OCI-LY3 (cell line): ENCODE measurements around the gene NAA40.

Source experiments
- H2AFZ ChIP-seq: fragments of 200-600, 300-600 bp; shearing (Covaris generic); 2 replicates; pipeline ENCODE4 v1.6.0; 2014; ENCODE audit warnings: antibody characterized with exemption, low read depth, low read length
- H3K27ac ChIP-seq: fragments of 200-600, 300-600 bp; sonication (generic); 2 replicates; pipeline ENCODE4 v1.5.1; 2014; ENCODE audit warnings: mild to moderate bottlenecking, low read length, moderate library complexity, mixed read lengths
- H3K27me3 ChIP-seq: fragments of 200-600, 300-600 bp; sonication (generic); 2 replicates; pipeline ENCODE4 v1.6.1; 2014; ENCODE audit warnings: low read depth, low read length, mixed read lengths
- H3K36me3 ChIP-seq: fragments of 200-600, 300-600 bp; sonication (generic); replicated peaks from 2 replicates; pipeline ENCODE3; 2014; ENCODE audit warnings: low read depth, low read length, mixed read lengths
- H3K4me1 ChIP-seq: fragments of 300-600, 200-600 bp; sonication (generic); 2 replicates; pipeline ENCODE4 v1.6.1; 2014; ENCODE audit warnings: low read length, mixed read lengths
- H3K4me2 ChIP-seq: fragments of 200-600, 300-600 bp; sonication (generic); 2 replicates; pipeline ENCODE4 v1.6.1; 2014; ENCODE audit warnings: low read length, mixed read lengths
- H3K4me3 ChIP-seq: fragments of 300-600, 200-600 bp; sonication (generic); 2 replicates; pipeline ENCODE4 v1.5.1; 2014; ENCODE audit warnings: antibody characterized with exemption, mild to moderate bottlenecking, low read length, moderate library complexity
- H3K79me2 ChIP-seq: fragments of 300-600, 200-600 bp; shearing (Covaris generic); 2 replicates; pipeline ENCODE4 v1.6.1; 2014; ENCODE audit warnings: mild to moderate bottlenecking, low read length, mixed read lengths
- H3K9ac ChIP-seq: fragments of 300-600, 200-600 bp; shearing (Covaris generic); 2 replicates; pipeline ENCODE4 v1.6.0; 2014; ENCODE audit warnings: mild to moderate bottlenecking, low read length, moderate library complexity
- H3K9me3 ChIP-seq: fragments of 200-600, 300-600 bp; shearing (Covaris generic); 2 replicates; pipeline ENCODE4 v1.6.1; 2014; ENCODE audit warnings: low read length, mixed read lengths; ENCODE audit not compliant: insufficient read depth
- H4K20me1 ChIP-seq: fragments of 200-600, 300-600 bp; sonication (generic); 2 replicates; pipeline ENCODE4 v1.6.1; 2016; ENCODE audit warnings: low read length, mixed read lengths; ENCODE audit not compliant: insufficient read depth
- CTCF ChIP-seq: fragments of 200-600, 300-600 bp; sonication (generic); IDR thresholded peaks from 2 replicates; pipeline ENCODE4 v1.5.1; 2014; ENCODE audit warnings: antibody characterized with exemption, low read length, low read depth
- EZH2phosphoT487 ChIP-seq: fragments of 200-600 bp; shearing (Covaris generic); IDR thresholded peaks from 2 replicates; pipeline ENCODE4 v1.6.1; 2018; ENCODE audit warnings: antibody characterized with exemption, mixed run types, low read depth

Gene NAA40

GRCh38 chr11:64004590-64004984, 65.8 kb downstream of the NAA40 start:
- Histone ChIP-seq H3K36me3 (no peaks in the 10 kb centered on the region), H3K27me3 (no peaks in the 10 kb centered on the region), H3K9ac (no peak overlapping the region), H2AFZ (no peak overlapping the region), H3K4me3 (no peak overlapping the region), H3K4me2 (no peak overlapping the region), H3K4me1 (peaks cover 11% of the 10 kb centered on the region; the same call in 1 of the 2 replicates), H4K20me1 (peaks cover 5% of the 10 kb centered on the region; the same call in 1 of the 2 replicates), H3K9me3 (no peaks in the 10 kb centered on the region), H3K27ac (no peak overlapping the region), H3K79me2 (no peaks in the 10 kb centered on the region)
- TF ChIP-seq CTCF (no peak), EZH2phosphoT487 (no peak)

- H4K20me1 ChIP-seq = no peaks in the 10 kb centered on the region
- no peaks in the 10 kb centered on the region for H3K79me2 ChIP-seq
- H2AFZ ChIP-seq = no peak overlapping the region
- peaks cover 3% of the 10 kb centered on the region; the same call in 1 of the 2 replicates for H3K4me1 ChIP-seq
- H3K4me2 ChIP-seq = no peak overlapping the region
- peaks cover 6% of the 10 kb centered on the region; the same call in 1 of the 2 replicates for H3K9me3 ChIP-seq
- TF ChIP-seq EZH2phosphoT487 (no peak), CTCF (no peak)
- H3K27me3 ChIP-seq = no peaks in the 10 kb centered on the region
- no peak overlapping the region for H3K4me3 ChIP-seq
- H3K9ac ChIP-seq = no peak overlapping the region
- no peak overlapping the region for H3K27ac ChIP-seq
- H3K36me3 ChIP-seq = no peaks in the 10 kb centered on the region
These were observed 66.9 kb downstream of the NAA40 start for GRCh38 chr11:64005691-64006090.

DNA sequence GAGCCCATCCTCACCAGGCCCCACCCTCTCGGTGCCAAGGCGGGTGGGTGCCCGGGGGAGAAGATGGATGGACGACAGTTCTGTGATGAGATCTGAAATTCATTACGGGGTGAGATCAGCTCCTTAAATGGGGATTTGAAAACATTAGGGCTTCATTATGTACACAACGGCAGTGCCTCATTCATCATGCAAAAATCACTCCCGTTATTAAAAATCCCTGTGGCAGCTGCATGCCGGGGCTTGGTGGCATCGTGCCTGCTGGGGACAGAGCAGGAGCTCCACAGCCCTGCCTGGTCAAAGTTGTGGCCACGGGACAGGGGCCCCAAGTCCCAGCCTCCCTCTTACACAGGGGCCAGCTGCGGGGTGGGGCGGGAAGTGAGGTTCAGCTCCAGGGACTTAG, 67.6 kb downstream of the NAA40 start:
- peaks cover 3% of the 10 kb centered on the region; the same call in 1 of the 2 replicates for H3K4me1 ChIP-seq
- H3K4me2 ChIP-seq = no peak overlapping the region
- no peaks in the 10 kb centered on the region for H3K79me2 ChIP-seq
- no peaks in the 10 kb centered on the region for H4K20me1 ChIP-seq
- no peak for TF ChIP-seq EZH2phosphoT487
- TF ChIP-seq CTCF = no peak
- H3K4me3 ChIP-seq = no peak overlapping the region
- no peaks in the 10 kb centered on the region for H3K27me3 ChIP-seq
- H3K9me3 ChIP-seq = peaks cover 6% of the 10 kb centered on the region; the same call in 1 of the 2 replicates
- no peak overlapping the region for H3K27ac ChIP-seq
- H2AFZ ChIP-seq = no peak overlapping the region
- no peaks in the 10 kb centered on the region for H3K36me3 ChIP-seq
- no peak overlapping the region for H3K9ac ChIP-seq
